Neural cell (in vitro differentiated cells): ENCODE measurements around the gene SH3GL3. TPM values are rescaled to one million over a fixed set of nuclear protein-coding genes. Genes with fewer than 3 reads are reported as not detected.

ENCODE experiments used
- H2AFZ ChIP-seq: fragments of 200-600, 300-800 bp; sonication (generic), shearing (Covaris generic); 2 replicates; pipeline ENCODE4 v1.6.0; 2014; ENCODE audit warnings: low read depth, mild to moderate bottlenecking, antibody characterized with exemption, low read length, moderate library complexity
- H3F3A ChIP-seq: fragments of 200-600 bp; shearing (Covaris generic); 2 replicates; pipeline ENCODE4 v1.6.1; 2016; ENCODE audit warnings: mild to moderate bottlenecking, moderate library complexity, mixed read lengths, antibody characterized with exemption, low read length; ENCODE audit not compliant: insufficient read depth, poor library complexity, severe bottlenecking
- H3K27ac ChIP-seq: fragments of 200-600, 300-800 bp; sonication (generic), shearing (Covaris generic); 2 replicates; pipeline ENCODE4 v1.5.1; 2014; ENCODE audit warnings: mild to moderate bottlenecking, low read length, moderate library complexity
- H3K27me3 ChIP-seq: fragments of 300-800, 200-600 bp; sonication (generic), shearing (Covaris generic); 2 replicates; pipeline ENCODE4 v1.6.0; 2014; ENCODE audit warnings: mild to moderate bottlenecking, low read depth, low read length, moderate library complexity; ENCODE audit not compliant: insufficient read depth
- H3K36me3 ChIP-seq: fragments of 300-800, 200-600 bp; sonication (generic), shearing (Covaris generic); 2 replicates; pipeline ENCODE4 v1.5.1; 2014; ENCODE audit warnings: mild to moderate bottlenecking, antibody characterized with exemption, low read length, moderate library complexity; ENCODE audit not compliant: insufficient read depth
- H3K4me2 ChIP-seq: fragments of 300-800, 200-600 bp; sonication (generic), shearing (Covaris generic); 2 replicates; pipeline ENCODE4 v1.6.0; 2014; ENCODE audit warnings: mild to moderate bottlenecking, low read length
- H3K4me3 ChIP-seq: fragments of 300-800, 200-600 bp; sonication (generic), shearing (Covaris generic); 2 replicates; pipeline ENCODE4 v1.5.1; 2014; ENCODE audit warnings: mild to moderate bottlenecking, low read length, moderate library complexity
- H3K79me2 ChIP-seq: fragments of 200-600 bp; shearing (Covaris generic); replicated peaks from 2 replicates; pipeline ENCODE4 v1.6.0; 2014; ENCODE audit warnings: mild to moderate bottlenecking, low read length, moderate library complexity; ENCODE audit not compliant: insufficient read depth
- H3K9ac ChIP-seq: fragments of 300-800, 200-600 bp; sonication (generic), shearing (Covaris generic); 2 replicates; pipeline ENCODE4 v1.6.1; 2016; ENCODE audit warnings: mild to moderate bottlenecking, low read length, mixed read lengths
- H3K9me2 ChIP-seq: fragments of 200-600 bp; shearing (Covaris generic); 2 replicates; pipeline ENCODE4 v1.6.1; 2016; ENCODE audit warnings: mild to moderate bottlenecking, low read length, mixed read lengths; ENCODE audit not compliant: insufficient read depth
- H3K9me3 ChIP-seq: fragments of 200-600, 300-800 bp; sonication (generic), shearing (Covaris generic); 2 replicates; pipeline ENCODE4 v1.6.1; 2016; ENCODE audit warnings: mild to moderate bottlenecking, mixed run types, low read length, moderate library complexity, mixed read lengths
- H4K20me1 ChIP-seq: fragments of 200-600 bp; shearing (Covaris generic); 2 replicates; pipeline ENCODE4 v1.6.1; 2016; ENCODE audit warnings: mild to moderate bottlenecking, mixed run types; ENCODE audit not compliant: insufficient read depth
- CTCF ChIP-seq: fragments of 450-650 bp; IDR thresholded peaks from 2 replicates; pipeline ENCODE4 v1.5.1; 2014; ENCODE audit warnings: antibody characterized with exemption, mild to moderate bottlenecking, moderate library complexity; ENCODE audit not compliant: poor library complexity, severe bottlenecking
- EP300 ChIP-seq: fragments of 450-650 bp; conservative IDR thresholded peaks from 2 replicates; pipeline ENCODE4 v1.6.1; 2014; ENCODE audit warnings: antibody characterized with exemption, mild to moderate bottlenecking, moderate library complexity; ENCODE audit not compliant: poor library complexity, severe bottlenecking
- EZH2 ChIP-seq: fragments of 200-600, 300-800 bp; shearing (Covaris generic), sonication (generic); IDR thresholded peaks from 2 replicates; pipeline ENCODE4 v1.6.1; 2014; ENCODE audit warnings: antibody characterized with exemption, low read length, borderline replicate concordance, mild to moderate bottlenecking; ENCODE audit not compliant: insufficient read depth, poor library complexity, severe bottlenecking
- MXI1 ChIP-seq: fragments of 450-650 bp; conservative IDR thresholded peaks from 2 replicates; pipeline ENCODE4 v1.6.1; 2014; ENCODE audit warnings: antibody characterized with exemption, mild to moderate bottlenecking; ENCODE audit not compliant: poor library complexity, severe bottlenecking
- POLR2AphosphoS5 ChIP-seq: IDR thresholded peaks from 2 replicates; pipeline ENCODE4 v1.6.1; 2012
- RAD21 ChIP-seq: fragments of 450-650 bp; conservative IDR thresholded peaks from 2 replicates; pipeline ENCODE4 v1.6.1; 2014; ENCODE audit warnings: antibody characterized with exemption, mild to moderate bottlenecking, moderate library complexity
- REST ChIP-seq: IDR thresholded peaks from 2 replicates; pipeline ENCODE4 v1.6.1; 2012; ENCODE audit warnings: borderline replicate concordance
- SMC3 ChIP-seq: fragments of 450-650 bp; conservative IDR thresholded peaks from 2 replicates; pipeline ENCODE4 v1.6.1; 2014; ENCODE audit warnings: antibody characterized with exemption, mild to moderate bottlenecking, moderate library complexity; ENCODE audit not compliant: poor library complexity
- TAF1 ChIP-seq: IDR thresholded peaks from 2 replicates; pipeline ENCODE4 v1.6.1; 2012; ENCODE audit warnings: low read depth
- polyA plus RNA-seq: library from polyadenylated mRNA; depleted of rRNA; stranded (reverse); fragments of >200 nt; gene quantifications from 2 replicates; pipeline ENCODE4 v1.2.3, GENCODE V29; 2014

Gene SH3GL3
- polyA plus RNA-seq, 1 donor from 2014 or later, result 104 TPM

GRCh38 chr15:83515164-83515563 is 68.0 kb downstream of the SH3GL3 start:
- no peaks in the 10 kb centered on the region for H3K9me3 ChIP-seq
- no peak overlapping the region for H3K9ac ChIP-seq
- no peaks in the 10 kb centered on the region for H4K20me1 ChIP-seq
- no peaks in the 10 kb centered on the region for H3K36me3 ChIP-seq
- H3K27ac ChIP-seq, result no peak overlapping the region
- H3F3A ChIP-seq, result no peaks in the 10 kb centered on the region
- TF ChIP-seq MXI1, result no peak
- H3K9me2 ChIP-seq, result no peaks in the 10 kb centered on the region
- H3K4me2 ChIP-seq, result no peak overlapping the region
- no peak overlapping the region for H2AFZ ChIP-seq
- no peak overlapping the region for H3K4me3 ChIP-seq
- H3K27me3 ChIP-seq, result no peaks in the 10 kb centered on the region
- no peaks in the 10 kb centered on the region for H3K79me2 ChIP-seq

- Histone ChIP-seq H2AFZ (no peak overlapping the region), H3K9me2 (no peaks in the 10 kb centered on the region), H3K9me3 (no peaks in the 10 kb centered on the region), H3K4me3 (no peak overlapping the region), H4K20me1 (no peaks in the 10 kb centered on the region), H3K79me2 (no peaks in the 10 kb centered on the region), H3K4me2 (no peak overlapping the region), H3F3A (no peaks in the 10 kb centered on the region), H3K27me3 (no peaks in the 10 kb centered on the region), H3K36me3 (no peaks in the 10 kb centered on the region), H3K27ac (no peak overlapping the region), H3K9ac (no peak overlapping the region)
- TF ChIP-seq EZH2, result no peak
- TF ChIP-seq REST, result no peak
- no peak for TF ChIP-seq RAD21
- no peak for TF ChIP-seq EP300
- no peak for TF ChIP-seq TAF1
- TF ChIP-seq CTCF, result no peak
- TF ChIP-seq POLR2AphosphoS5, result no peak
- no peak for TF ChIP-seq MXI1
- no peak for TF ChIP-seq SMC3
Observed at GRCh38 chr15:83516935-83517334, 69.8 kb downstream of the SH3GL3 start.

- Histone ChIP-seq H4K20me1 (no peaks in the 10 kb centered on the region), H2AFZ (no peak overlapping the region), H3F3A (no peaks in the 10 kb centered on the region), H3K27me3 (no peaks in the 10 kb centered on the region), H3K9me3 (no peaks in the 10 kb centered on the region), H3K27ac (no peak overlapping the region), H3K79me2 (no peaks in the 10 kb centered on the region), H3K9ac (no peak overlapping the region), H3K9me2 (no peaks in the 10 kb centered on the region), H3K4me3 (no peak overlapping the region), H3K36me3 (no peaks in the 10 kb centered on the region), H3K4me2 (no peak overlapping the region)
- TF ChIP-seq TAF1 (no peak), REST (no peak), RAD21 (no peak), EZH2 (no peak), POLR2AphosphoS5 (no peak), CTCF (no peak), SMC3 (no peak), EP300 (no peak), MXI1 (no peak)
Observed at GRCh38 chr15:83526319-83526718, 79.2 kb downstream of the SH3GL3 start.
